K562 (cell line): ENCODE measurements around the gene COL20A1. TPM values are rescaled to one million over a fixed set of nuclear protein-coding genes. Genes with fewer than 3 reads are reported as not detected.

Source experiments
- NEUROD1 ChIP-seq: fragments of 150-350 bp; IDR thresholded peaks from 2 replicates; pipeline ENCODE4 v1.6.1; 2014; ENCODE audit warnings: borderline replicate concordance, low read length, low read depth; ENCODE audit not compliant: partially characterized antibody
- polyA plus RNA-seq, 8 experiments: library from polyadenylated mRNA; depleted of rRNA in 4 of 8; stranded (reverse) in 5 of 8; unstranded in 3 of 8; fragments of >200 nt; fragmentation: Nextera tagmentation in 2 of 8; fragmentation: Illumina TruSeq in 1 of 8; extraction: Ambion mirVana in 2 of 8; extraction: Trizol in 1 of 8; gene quantifications; 2 replicates each; pipeline versions ENCODE4 v1.2.1 to v1.2.3, GENCODE V29; 2011 to 2014; ENCODE audit warnings: inconsistent platforms in 1 of 8, missing spikeins in 1 of 8
- total RNA-seq, 7 experiments: library from RNA; depleted of rRNA in 6 of 7; stranded (reverse); fragments of >200 nt in 6 of 7; fragmentation: Illumina TruSeq in 2 of 7; extraction: Trizol in 2 of 7; gene quantifications; 2 replicates each; pipeline versions ENCODE4 v1.2.1 to v1.2.3, GENCODE V29; 2011 to 2021; ENCODE audit warnings: low replicate concordance in 1 of 7
- TF ChIP-seq, protein P1 (sequence below), 2 experiments: fragments of 450-650 bp; formaldehyde crosslinking in 1 of 2; IDR thresholded peaks; 2 replicates each; pipeline versions ENCODE4 v1.4.0 to v1.6.1; 2014 to 2020; ENCODE audit warnings: mild to moderate bottlenecking in 2 of 2, borderline replicate concordance in 1 of 2, low read depth in 1 of 2

The COL20A1 gene
- total and polyA plus RNA-seq, 9 of the 15 experiments (the other 6 are each of a cell fraction or from before 2014, with no cell fraction given) = not detected

- TF ChIP-seq, protein P1, sequence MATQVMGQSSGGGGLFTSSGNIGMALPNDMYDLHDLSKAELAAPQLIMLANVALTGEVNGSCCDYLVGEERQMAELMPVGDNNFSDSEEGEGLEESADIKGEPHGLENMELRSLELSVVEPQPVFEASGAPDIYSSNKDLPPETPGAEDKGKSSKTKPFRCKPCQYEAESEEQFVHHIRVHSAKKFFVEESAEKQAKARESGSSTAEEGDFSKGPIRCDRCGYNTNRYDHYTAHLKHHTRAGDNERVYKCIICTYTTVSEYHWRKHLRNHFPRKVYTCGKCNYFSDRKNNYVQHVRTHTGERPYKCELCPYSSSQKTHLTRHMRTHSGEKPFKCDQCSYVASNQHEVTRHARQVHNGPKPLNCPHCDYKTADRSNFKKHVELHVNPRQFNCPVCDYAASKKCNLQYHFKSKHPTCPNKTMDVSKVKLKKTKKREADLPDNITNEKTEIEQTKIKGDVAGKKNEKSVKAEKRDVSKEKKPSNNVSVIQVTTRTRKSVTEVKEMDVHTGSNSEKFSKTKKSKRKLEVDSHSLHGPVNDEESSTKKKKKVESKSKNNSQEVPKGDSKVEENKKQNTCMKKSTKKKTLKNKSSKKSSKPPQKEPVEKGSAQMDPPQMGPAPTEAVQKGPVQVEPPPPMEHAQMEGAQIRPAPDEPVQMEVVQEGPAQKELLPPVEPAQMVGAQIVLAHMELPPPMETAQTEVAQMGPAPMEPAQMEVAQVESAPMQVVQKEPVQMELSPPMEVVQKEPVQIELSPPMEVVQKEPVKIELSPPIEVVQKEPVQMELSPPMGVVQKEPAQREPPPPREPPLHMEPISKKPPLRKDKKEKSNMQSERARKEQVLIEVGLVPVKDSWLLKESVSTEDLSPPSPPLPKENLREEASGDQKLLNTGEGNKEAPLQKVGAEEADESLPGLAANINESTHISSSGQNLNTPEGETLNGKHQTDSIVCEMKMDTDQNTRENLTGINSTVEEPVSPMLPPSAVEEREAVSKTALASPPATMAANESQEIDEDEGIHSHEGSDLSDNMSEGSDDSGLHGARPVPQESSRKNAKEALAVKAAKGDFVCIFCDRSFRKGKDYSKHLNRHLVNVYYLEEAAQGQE (IDR thresholded peaks at IDR 0.05; ENCODE audit: borderline replicate concordance) = no peak
- TF ChIP-seq, protein P1 (CRISPR knock-in tag; IDR thresholded peaks at IDR 0.05; ENCODE audit: low read depth) = no peak
- no peak for TF ChIP-seq NEUROD1
Observed at GRCh38 chr20:63327231-63327745, 34.3 kb downstream of the COL20A1 start (continued).
